GM12872 (cell line): Measurements from ENCODE around the gene CCDC63.

Experiments used
- CTCF ChIP-seq: IDR thresholded peaks from 3 replicates; pipeline ENCODE4 v1.5.1; 2011; ENCODE audit warnings: low read depth, mild to moderate bottlenecking, low read length, moderate library complexity; ENCODE audit not compliant: insufficient read depth

CCDC63 gene

GRCh38 chr12:110916295-110916875, 69.6 kb downstream of the CCDC63 start:
- no peak for TF ChIP-seq CTCF

GRCh38 chr12:110917467-110917866, 70.7 kb downstream of the CCDC63 start:
- TF ChIP-seq CTCF = no peak

GRCh38 chr12:110917961-110918360, 71.2 kb downstream of the CCDC63 start:
- no peak for TF ChIP-seq CTCF

GRCh38 chr12:110919720-110920119, 72.9 kb downstream of the CCDC63 start:
- no peak for TF ChIP-seq CTCF

- no peak for TF ChIP-seq CTCF
Observed at GRCh38 chr12:110920324-110920910, 73.6 kb downstream of the CCDC63 start, which contains the start of gene MYL2. MYL2 (minus strand) TSS chr12:110920579; CDS start chr12:110920529, 50 bp downstream.

GRCh38 chr12:110921262-110921661, 74.5 kb downstream of the CCDC63 start:
- no peak for TF ChIP-seq CTCF

- no peak for TF ChIP-seq CTCF
Observed at GRCh38 chr12:110922652-110923051, 75.9 kb downstream of the CCDC63 start.
